K562 (cell line): ENCODE data around the gene NADSYN1. TPM values are rescaled to one million over a fixed set of nuclear protein-coding genes. Genes with fewer than 3 reads are reported as not detected.

Experiments
- ATAC-seq: fragments of 200-7000 bp; cut with Tn5 transposase; 3 replicates; pipeline ENCODE4 v1.9.1; 2020; ENCODE audit warnings: moderate library complexity
- BruUV-seq: library from RNA; stranded (reverse); fragments of 400-500 nt; replicated peaks from 2 replicates; lab custom pipeline; 2021; lab: Mats Ljungman, UMichigan
- CTCF ChIA-PET: fragments of 300-600 bp; formaldehyde crosslinking; extraction: SDS; loops from one replicate; lab custom pipeline; 2021; ENCODE audit warnings: low intra/inter-chr PET ratio; lab: Yijun Ruan, JAX
- POLR2A ChIA-PET: fragments of 300-600, 350-650 bp; sonication (Branson Sonifier 250); formaldehyde crosslinking; extraction: SDS; loops from one replicate; lab custom pipeline; 2021; ENCODE audit warnings: antibody characterized with exemption, inconsistent platforms; lab: Yijun Ruan, JAX
- DNase-seq, 4 experiments: peaks; one replicate each; pipeline versions ENCODE4 v3.0.0 to v3.0.0-alpha.2; 2011 to 2018; ENCODE audit warnings: low spot score in 3 of 4, mixed read lengths in 3 of 4; ENCODE audit errors: extremely low read depth in 1 of 4
- FAIRE-seq: peaks from 2 replicates; lab custom pipeline; 2011; peaks lifted over from hg19 to GRCh38; lab: Jason Lieb, UNC
- H2AFZ ChIP-seq: 2 replicates; pipeline ENCODE4 v1.6.0; 2011; ENCODE audit warnings: low read depth, low read length, control low read depth, inconsistent platforms
- H3K27ac ChIP-seq: fragments of 200-600 bp; 3 replicates; pipeline ENCODE4 v1.8.0; 2011; ENCODE audit warnings: low read depth, mild to moderate bottlenecking, control low read depth, inconsistent platforms, low read length, moderate library complexity, mixed read lengths; ENCODE audit errors: extremely low read depth
- H3K27me3 ChIP-seq, 2 experiments: fragments of 300-600 bp in 1 of 2; 2 replicates in 1 of 2; 3 replicates in 1 of 2; pipeline versions ENCODE4 v1.6.0 to v1.8.0; 2011; ENCODE audit warnings: inconsistent platforms in 2 of 2, low read length in 2 of 2, mild to moderate bottlenecking in 1 of 2, mixed read lengths in 1 of 2, moderate library complexity in 1 of 2; ENCODE audit not compliant: control insufficient read depth in 2 of 2, insufficient read depth in 2 of 2
- H3K36me3 ChIP-seq: fragments of 300-600 bp; 3 replicates; pipeline ENCODE4 v1.8.0; 2011; ENCODE audit warnings: mild to moderate bottlenecking, low read length, inconsistent platforms; ENCODE audit not compliant: control insufficient read depth, insufficient read depth
- H3K4me1 ChIP-seq, 2 experiments: fragments of 200-600 bp in 1 of 2; replicated peaks in 1 of 2; 2 replicates in 1 of 2; 3 replicates in 1 of 2; pipeline versions ENCODE4 v1.5.1 to v1.8.0; 2011; ENCODE audit warnings: inconsistent platforms in 2 of 2, low read length in 2 of 2, mild to moderate bottlenecking in 1 of 2, mixed read lengths in 1 of 2, moderate library complexity in 1 of 2; ENCODE audit not compliant: control insufficient read depth in 2 of 2, insufficient read depth in 2 of 2
- H3K4me2 ChIP-seq: 2 replicates; pipeline ENCODE4 v1.6.1; 2011; ENCODE audit warnings: low read length, control low read depth, inconsistent platforms, mixed read lengths; ENCODE audit not compliant: insufficient read depth
- H3K4me3 ChIP-seq: fragments of 200-600 bp; sonication (generic), shearing (Covaris generic); 2 replicates; pipeline ENCODE4 v1.5.1; 2016; ENCODE audit warnings: control low read depth, inconsistent platforms
- H3K79me2 ChIP-seq: fragments of 200-600 bp; 3 replicates; pipeline ENCODE4 v1.8.0; 2011; ENCODE audit warnings: low read length, inconsistent platforms; ENCODE audit not compliant: control insufficient read depth, insufficient read depth
- H3K9ac ChIP-seq, 2 experiments: 2 replicates each; pipeline versions ENCODE4 v1.6.0 to v1.6.1; 2011; ENCODE audit warnings: low read depth in 2 of 2, low read length in 2 of 2, control low read depth in 1 of 2, inconsistent platforms in 1 of 2, mild to moderate bottlenecking in 1 of 2, mixed read lengths in 1 of 2; ENCODE audit not compliant: insufficient read depth in 1 of 2
- H3K9me1 ChIP-seq: one replicate; pipeline ENCODE4 v1.6.0; 2011; ENCODE audit warnings: inconsistent platforms, mild to moderate bottlenecking, low read length, moderate library complexity; ENCODE audit not compliant: control insufficient read depth, insufficient read depth
- H3K9me3 ChIP-seq: replicated peaks from 2 replicates; pipeline ENCODE4 v1.5.1; 2011; ENCODE audit warnings: low read depth, low read length, inconsistent platforms; ENCODE audit not compliant: control insufficient read depth, insufficient read depth
- H4K20me1 ChIP-seq: replicated peaks from 2 replicates; pipeline ENCODE4 v1.6.1; 2011; ENCODE audit warnings: low read length, inconsistent platforms, mixed read lengths; ENCODE audit not compliant: control insufficient read depth, insufficient read depth
- EP400 ChIP-seq: fragments of 450-650 bp; IDR thresholded peaks from 2 replicates; pipeline ENCODE4 v1.6.1; 2017; ENCODE audit warnings: antibody characterized with exemption, mild to moderate bottlenecking, moderate library complexity
- FOSL1 ChIP-seq: fragments of 200-800 bp; sonication (Bioruptor generic); conservative IDR thresholded peaks from 2 replicates; pipeline ENCODE4 v1.6.1; 2016; ENCODE audit warnings: missing genetic modification characterization, missing compliant biosample characterization
- GABPB1 ChIP-seq: sonication (generic); formaldehyde crosslinking; IDR thresholded peaks from 2 replicates; pipeline ENCODE4 v1.8.0; 2022; ENCODE audit warnings: mild to moderate bottlenecking, missing genetic modification reagents
- GATA2 ChIP-seq: sonication (generic); formaldehyde crosslinking; IDR thresholded peaks from 2 replicates; pipeline ENCODE4 v1.4.0; 2020; ENCODE audit warnings: mild to moderate bottlenecking, missing genetic modification reagents
- RBM14 ChIP-seq: fragments of 200-400 bp; formaldehyde crosslinking; IDR thresholded peaks from 2 replicates; pipeline ENCODE4 v1.6.1; 2018; ENCODE audit warnings: low read depth, mild to moderate bottlenecking, low read length, moderate library complexity, borderline replicate concordance; ENCODE audit not compliant: insufficient read depth
- SREBF1 ChIP-seq: fragments of 150-350 bp; IDR thresholded peaks from 2 replicates; pipeline ENCODE4 v1.6.1; 2014; ENCODE audit warnings: antibody characterized with exemption, low read depth, low read length, borderline replicate concordance
- UBTF ChIP-seq, 2 experiments: IDR thresholded peaks; 2 replicates each; pipeline ENCODE4 v1.6.1; 2012; ENCODE audit warnings: improper control_type of control experiment in 2 of 2, low read depth in 2 of 2, low read length in 2 of 2, borderline replicate concordance in 1 of 2
- ZNF217 ChIP-seq: sonication (generic); formaldehyde crosslinking; IDR thresholded peaks from 2 replicates; pipeline ENCODE4 v1.8.0; 2022; ENCODE audit warnings: mild to moderate bottlenecking, missing genetic modification reagents
- WGBS: fragments of 100-300 bp; shearing (Covaris generic); methylation state at CpG from one replicate; pipeline ENCODE4 v1.1.6; 2016; ENCODE audit warnings: low coverage, mixed read lengths; ENCODE audit not compliant: insufficient coverage; ENCODE audit errors: missing lambda C conversion rate; 5-methylcytosine and 5-hydroxymethylcytosine counted together
- in situ Hi-C: fragments of 300-500 bp; cut with MboI; formaldehyde crosslinking; loops from 4 replicates; pipeline ENCODE4 v1.15.0; 2018; ENCODE audit warnings: inconsistent platforms, mixed read lengths
- intact Hi-C: fragments of 100-400 bp; cut with micrococcal nuclease; formaldehyde crosslinking; loops from 2 replicates; pipeline ENCODE4 v1.14.2; 2022
- polyA plus RNA-seq, 8 experiments: library from polyadenylated mRNA; depleted of rRNA in 4 of 8; stranded (reverse) in 5 of 8; unstranded in 3 of 8; fragments of >200 nt; fragmentation: Nextera tagmentation in 2 of 8; fragmentation: Illumina TruSeq in 1 of 8; extraction: Ambion mirVana in 2 of 8; extraction: Trizol in 1 of 8; gene quantifications; 2 replicates each; pipeline versions ENCODE4 v1.2.1 to v1.2.3, GENCODE V29; 2011 to 2014; ENCODE audit warnings: inconsistent platforms in 1 of 8, missing spikeins in 1 of 8
- total RNA-seq, 7 experiments: library from RNA; depleted of rRNA in 6 of 7; stranded (reverse); fragments of >200 nt in 6 of 7; fragmentation: Illumina TruSeq in 2 of 7; extraction: Trizol in 2 of 7; gene quantifications; 2 replicates each; pipeline versions ENCODE4 v1.2.1 to v1.2.3, GENCODE V29; 2011 to 2021; ENCODE audit warnings: low replicate concordance in 1 of 7
- TF ChIP-seq, protein P1 (sequence below): fragments of 450-650 bp; IDR thresholded peaks from 2 replicates; pipeline ENCODE4 v1.6.1; 2016; ENCODE audit warnings: mild to moderate bottlenecking
- TF ChIP-seq, protein P2 (sequence below), 2 experiments: fragments of 250-450 bp in 1 of 2; fragments of 450-650 bp in 1 of 2; sonication (Bioruptor Pico) in 1 of 2; IDR thresholded peaks; 2 replicates each; pipeline versions ENCODE4 v1.6.1 to v1.8.0; 2016 to 2021; ENCODE audit warnings: mild to moderate bottlenecking in 2 of 2, moderate library complexity in 2 of 2, missing compliant biosample characterization in 1 of 2, missing genetic modification characterization in 1 of 2

NADSYN1 gene
- total and polyA plus RNA-seq, 9 of the 15 experiments (the other 6 are each of a cell fraction or from before 2014, with no cell fraction given) = 12.7 to 57.3 (median 42.1) TPM

DNA sequence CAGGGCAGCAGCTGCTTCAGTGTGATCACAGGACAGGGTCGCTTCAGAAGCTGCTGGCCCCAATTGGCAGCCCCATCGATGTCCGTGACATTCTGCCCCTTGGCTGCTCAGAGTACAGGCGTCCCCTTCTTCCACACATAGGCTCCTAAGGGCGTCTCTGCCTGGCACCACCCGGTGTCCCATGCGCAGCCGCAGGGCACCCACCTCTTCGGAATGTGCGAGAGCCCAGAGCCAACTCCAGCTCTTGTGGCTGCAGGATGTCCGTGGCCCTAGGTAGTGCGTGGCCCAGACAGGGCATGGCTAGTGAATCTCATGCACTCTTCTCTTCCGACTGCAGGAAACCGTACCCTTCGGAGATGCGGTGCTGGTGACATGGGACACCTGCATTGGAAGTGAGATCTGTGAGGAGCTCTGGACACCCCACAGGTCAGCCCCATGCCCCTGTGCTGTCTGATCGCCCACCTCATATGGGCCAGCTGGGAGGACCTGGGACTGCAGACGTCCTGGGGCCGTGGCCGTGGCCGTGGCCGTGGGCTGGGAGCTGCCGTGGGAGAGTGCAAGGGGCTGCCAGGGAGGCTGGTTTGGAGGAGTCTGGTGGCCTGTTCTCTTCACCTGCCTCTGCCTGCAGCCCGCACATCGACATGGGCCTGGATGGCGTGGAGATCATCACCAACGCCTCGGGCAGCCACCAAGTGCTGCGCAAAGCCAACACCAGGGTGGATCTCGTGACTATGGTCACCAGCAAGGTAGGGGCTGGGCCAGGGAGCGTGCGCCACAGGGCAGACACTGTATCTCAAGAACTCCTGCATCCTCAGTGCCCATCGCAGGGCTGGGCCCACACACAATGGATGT is 20.2 kb downstream of the NADSYN1 start:
- intact Hi-C loops (no loop called here), in situ Hi-C loops (no loop called here)
- POLR2A ChIA-PET = interaction anchor here (1.1 kb wide), 1 partner anchor 15 kb away, joined by 3 read pairs; no protein-coding TSS in a partner anchor
- ATAC-seq = no peak
- no TSS peak for BruUV-seq
- Histone ChIP-seq H3K36me3 (peaks cover 50% of the 10 kb centered on the region; the same call in 2 of the 3 replicates), H3K9me3 (no peaks in the 10 kb centered on the region), H3K27ac (no peak overlapping the region), H3K27me3 (no peaks in the 10 kb centered on the region), H3K4me2 (no peak overlapping the region), H3K9me1 (no peaks in the 10 kb centered on the region), H3K79me2 (no peaks in the 10 kb centered on the region), H4K20me1 (no peaks in the 10 kb centered on the region), H3K9ac (no peak overlapping the region), H2AFZ (no peak overlapping the region), H3K4me3 (no peak overlapping the region), H3K4me1 (peaks cover 0 to 5% of the 10 kb centered on the region in 2 experiments; a peak in 1 of 5 replicates)
- CTCF ChIA-PET = no interaction called here
- no peak for DNase-seq
- no peak for FAIRE-seq
- WGBS = 95% methylated on average over 30 of the region's 33 CpGs
- no peak for TF ChIP-seq EP400
- no peak for TF ChIP-seq GABPB1
- no peak for TF ChIP-seq RBM14
- TF ChIP-seq FOSL1 = no peak
- TF ChIP-seq, protein P1, sequence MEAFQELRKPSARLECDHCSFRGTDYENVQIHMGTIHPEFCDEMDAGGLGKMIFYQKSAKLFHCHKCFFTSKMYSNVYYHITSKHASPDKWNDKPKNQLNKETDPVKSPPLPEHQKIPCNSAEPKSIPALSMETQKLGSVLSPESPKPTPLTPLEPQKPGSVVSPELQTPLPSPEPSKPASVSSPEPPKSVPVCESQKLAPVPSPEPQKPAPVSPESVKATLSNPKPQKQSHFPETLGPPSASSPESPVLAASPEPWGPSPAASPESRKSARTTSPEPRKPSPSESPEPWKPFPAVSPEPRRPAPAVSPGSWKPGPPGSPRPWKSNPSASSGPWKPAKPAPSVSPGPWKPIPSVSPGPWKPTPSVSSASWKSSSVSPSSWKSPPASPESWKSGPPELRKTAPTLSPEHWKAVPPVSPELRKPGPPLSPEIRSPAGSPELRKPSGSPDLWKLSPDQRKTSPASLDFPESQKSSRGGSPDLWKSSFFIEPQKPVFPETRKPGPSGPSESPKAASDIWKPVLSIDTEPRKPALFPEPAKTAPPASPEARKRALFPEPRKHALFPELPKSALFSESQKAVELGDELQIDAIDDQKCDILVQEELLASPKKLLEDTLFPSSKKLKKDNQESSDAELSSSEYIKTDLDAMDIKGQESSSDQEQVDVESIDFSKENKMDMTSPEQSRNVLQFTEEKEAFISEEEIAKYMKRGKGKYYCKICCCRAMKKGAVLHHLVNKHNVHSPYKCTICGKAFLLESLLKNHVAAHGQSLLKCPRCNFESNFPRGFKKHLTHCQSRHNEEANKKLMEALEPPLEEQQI = no peak
- TF ChIP-seq ZNF217 (CRISPR knock-in tag) = no peak
- TF ChIP-seq, protein P2, sequence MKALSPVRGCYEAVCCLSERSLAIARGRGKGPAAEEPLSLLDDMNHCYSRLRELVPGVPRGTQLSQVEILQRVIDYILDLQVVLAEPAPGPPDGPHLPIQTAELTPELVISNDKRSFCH (CRISPR knock-in tag; IDR thresholded peaks at IDR 0.05) = no peak
- TF ChIP-seq, protein P2 (tag; IDR thresholded peaks at IDR 0.05) = no peak
- no peak for TF ChIP-seq SREBF1
- no peak for TF ChIP-seq GATA2 (CRISPR knock-in tag)
- TF ChIP-seq UBTF (IDR thresholded peaks at IDR 0.05; ENCODE audit: borderline replicate concordance in 1 of 2, low read depth in 2 of 2, low read length in 2 of 2) = no peak
